ENCODE measurements around the gene RPA3.

DNA sequence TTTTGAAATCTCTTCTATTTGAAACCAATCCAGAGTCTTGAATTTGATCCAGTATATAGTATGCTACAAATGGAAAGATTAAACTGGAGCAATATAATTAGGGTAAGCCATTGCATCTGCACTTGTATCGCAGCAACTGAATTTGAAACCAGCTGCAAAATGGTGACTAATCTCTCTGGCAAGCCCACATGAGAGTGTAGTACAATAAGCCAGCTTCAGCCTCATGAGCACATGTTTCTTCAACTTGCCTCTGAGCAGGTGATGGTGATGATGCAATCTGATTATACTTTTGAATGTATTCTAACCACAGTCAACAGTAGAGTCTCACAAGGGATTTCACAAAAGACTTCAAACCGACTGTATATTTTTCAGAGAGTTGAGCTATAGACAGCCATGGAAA, 829 bp upstream of the RPA3 start:
- TF ChIP-seq, protein P1, sequence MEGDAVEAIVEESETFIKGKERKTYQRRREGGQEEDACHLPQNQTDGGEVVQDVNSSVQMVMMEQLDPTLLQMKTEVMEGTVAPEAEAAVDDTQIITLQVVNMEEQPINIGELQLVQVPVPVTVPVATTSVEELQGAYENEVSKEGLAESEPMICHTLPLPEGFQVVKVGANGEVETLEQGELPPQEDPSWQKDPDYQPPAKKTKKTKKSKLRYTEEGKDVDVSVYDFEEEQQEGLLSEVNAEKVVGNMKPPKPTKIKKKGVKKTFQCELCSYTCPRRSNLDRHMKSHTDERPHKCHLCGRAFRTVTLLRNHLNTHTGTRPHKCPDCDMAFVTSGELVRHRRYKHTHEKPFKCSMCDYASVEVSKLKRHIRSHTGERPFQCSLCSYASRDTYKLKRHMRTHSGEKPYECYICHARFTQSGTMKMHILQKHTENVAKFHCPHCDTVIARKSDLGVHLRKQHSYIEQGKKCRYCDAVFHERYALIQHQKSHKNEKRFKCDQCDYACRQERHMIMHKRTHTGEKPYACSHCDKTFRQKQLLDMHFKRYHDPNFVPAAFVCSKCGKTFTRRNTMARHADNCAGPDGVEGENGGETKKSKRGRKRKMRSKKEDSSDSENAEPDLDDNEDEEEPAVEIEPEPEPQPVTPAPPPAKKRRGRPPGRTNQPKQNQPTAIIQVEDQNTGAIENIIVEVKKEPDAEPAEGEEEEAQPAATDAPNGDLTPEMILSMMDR (IDR thresholded peaks at IDR 0.05; ENCODE audit: low read length) = no peak
- no peak for TF ChIP-seq EZH2 (IDR thresholded peaks at IDR 0.05; ENCODE audit: borderline replicate concordance, low read length)

All from OCI-LY1 (cell line).